Neural crest cell (in vitro differentiated cells): ENCODE measurements around the gene PLA2R1. TPM values are rescaled to one million over a fixed set of nuclear protein-coding genes. Genes with fewer than 3 reads are reported as not detected.

Source experiments
- DNase-seq: peaks from one replicate; pipeline ENCODE4 v3.0.0; 2021; ENCODE audit warnings: low read depth, mixed read lengths, low spot score
- H3K27ac Mint-ChIP-seq: one replicate; pipeline ENCODE4 v1.8.0; 2021; ENCODE audit warnings: mild to moderate bottlenecking, mixed read lengths; ENCODE audit not compliant: unreplicated experiment
- H3K27me3 Mint-ChIP-seq: 2 replicates; pipeline ENCODE4 v1.8.0; 2021; ENCODE audit warnings: low read depth, mild to moderate bottlenecking, mixed read lengths
- H3K36me3 Mint-ChIP-seq: 2 replicates; pipeline ENCODE4 v1.8.0; 2021; ENCODE audit warnings: low read depth, mild to moderate bottlenecking, mixed read lengths
- H3K4me1 Mint-ChIP-seq: 2 replicates; pipeline ENCODE4 v1.8.0; 2021; ENCODE audit warnings: mixed read lengths
- H3K4me3 Mint-ChIP-seq: one replicate; pipeline ENCODE4 v1.8.0; 2021; ENCODE audit warnings: mild to moderate bottlenecking, mixed read lengths
- H3K9me3 Mint-ChIP-seq: 2 replicates; pipeline ENCODE4 v1.8.0; 2021; ENCODE audit warnings: mixed read lengths
- total RNA-seq: library from RNA; stranded (reverse); gene quantifications from 2 replicates; pipeline ENCODE4 v1.2.1, GENCODE V29; 2021
- TF ChIP-seq, protein P1 (sequence below): fragments of 200-600 bp; sonication (generic); conservative IDR thresholded peaks from 2 replicates; pipeline ENCODE4 v1.5.0; 2021; ENCODE audit warnings: antibody characterized with exemption, mild to moderate bottlenecking

The PLA2R1 gene
- total RNA-seq, 1 donor from 2014 or later: 0.09 TPM

DNA sequence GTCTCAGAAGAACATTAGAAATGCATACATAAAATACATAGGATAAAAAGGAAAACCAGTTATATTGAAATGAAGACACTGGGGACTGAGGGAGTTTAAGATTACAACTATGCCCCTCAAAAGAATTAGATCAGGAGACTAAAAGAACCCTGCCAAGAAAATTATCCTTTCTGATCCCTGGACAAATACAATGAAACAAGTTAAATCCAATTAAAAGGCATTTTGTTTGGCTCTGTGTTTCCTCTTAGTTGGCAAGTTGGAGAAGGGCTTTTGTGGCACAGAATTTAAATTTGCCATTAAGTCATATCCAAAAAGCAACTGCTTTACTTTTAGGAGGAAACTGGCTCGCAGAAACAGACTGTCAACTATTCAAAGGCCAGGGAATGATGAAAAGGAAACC lies 165.3 kb downstream of the PLA2R1 start:
- TF ChIP-seq, protein P1, sequence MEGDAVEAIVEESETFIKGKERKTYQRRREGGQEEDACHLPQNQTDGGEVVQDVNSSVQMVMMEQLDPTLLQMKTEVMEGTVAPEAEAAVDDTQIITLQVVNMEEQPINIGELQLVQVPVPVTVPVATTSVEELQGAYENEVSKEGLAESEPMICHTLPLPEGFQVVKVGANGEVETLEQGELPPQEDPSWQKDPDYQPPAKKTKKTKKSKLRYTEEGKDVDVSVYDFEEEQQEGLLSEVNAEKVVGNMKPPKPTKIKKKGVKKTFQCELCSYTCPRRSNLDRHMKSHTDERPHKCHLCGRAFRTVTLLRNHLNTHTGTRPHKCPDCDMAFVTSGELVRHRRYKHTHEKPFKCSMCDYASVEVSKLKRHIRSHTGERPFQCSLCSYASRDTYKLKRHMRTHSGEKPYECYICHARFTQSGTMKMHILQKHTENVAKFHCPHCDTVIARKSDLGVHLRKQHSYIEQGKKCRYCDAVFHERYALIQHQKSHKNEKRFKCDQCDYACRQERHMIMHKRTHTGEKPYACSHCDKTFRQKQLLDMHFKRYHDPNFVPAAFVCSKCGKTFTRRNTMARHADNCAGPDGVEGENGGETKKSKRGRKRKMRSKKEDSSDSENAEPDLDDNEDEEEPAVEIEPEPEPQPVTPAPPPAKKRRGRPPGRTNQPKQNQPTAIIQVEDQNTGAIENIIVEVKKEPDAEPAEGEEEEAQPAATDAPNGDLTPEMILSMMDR: no peak
- Mint-ChIP-seq H3K36me3 (no peaks in the 10 kb centered on the region), H3K4me1 (no peaks in the 10 kb centered on the region), H3K4me3 (no peak overlapping the region), H3K27ac (no peak overlapping the region), H3K27me3 (peaks cover 16% of the 10 kb centered on the region), H3K9me3 (no peaks in the 10 kb centered on the region)
- DNase-seq: no peak

DNA sequence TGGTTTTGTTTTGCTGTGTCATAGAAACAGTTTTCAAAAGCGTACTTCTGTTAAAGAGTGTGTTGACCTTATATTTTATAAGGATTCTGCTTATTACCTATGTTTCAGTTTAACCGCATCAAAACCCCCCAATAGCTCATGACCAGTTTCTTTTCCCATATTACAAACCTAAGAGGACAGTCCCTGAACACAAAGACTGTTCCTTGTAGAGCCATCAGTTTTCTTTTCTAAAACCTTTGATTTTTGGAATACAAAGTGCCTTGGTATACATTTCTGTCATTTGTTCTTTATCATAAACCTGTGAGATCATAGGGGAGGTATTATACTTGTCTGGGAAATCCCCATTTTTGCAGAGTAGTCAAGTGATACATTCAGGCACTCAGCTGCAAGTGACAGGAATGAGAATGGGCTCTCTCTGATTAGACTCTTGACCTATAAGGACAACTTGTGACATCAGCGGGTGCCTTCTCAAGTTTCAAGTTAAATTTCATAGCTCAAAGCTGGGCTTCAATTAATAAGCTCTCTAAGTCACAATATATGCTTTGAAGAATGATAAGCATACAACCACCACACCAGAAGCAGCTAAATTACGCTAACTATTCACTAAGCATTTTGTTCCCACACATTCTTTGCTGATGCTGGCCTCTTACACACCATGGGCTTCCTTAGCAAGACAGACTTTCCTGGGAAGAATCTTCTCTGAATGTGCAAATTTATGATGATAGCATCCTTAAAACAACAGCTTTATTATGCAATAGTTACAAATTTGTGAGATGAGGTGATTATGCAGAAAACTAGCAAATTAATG lies 167.0 kb downstream of the PLA2R1 start:
- Mint-ChIP-seq H3K9me3 (no peaks in the 10 kb centered on the region), H3K27me3 (peaks cover 5% of the 10 kb centered on the region), H3K4me1 (no peaks in the 10 kb centered on the region), H3K36me3 (no peaks in the 10 kb centered on the region), H3K27ac (no peak overlapping the region), H3K4me3 (no peak overlapping the region)
- TF ChIP-seq, protein P1: no peak
- DNase-seq: no peak

GRCh38 chr2:159894145-159894838 lies 168.1 kb downstream of the PLA2R1 start:
- Mint-ChIP-seq H3K27me3 (peaks cover 3% of the 10 kb centered on the region), H3K9me3 (no peaks in the 10 kb centered on the region), H3K36me3 (no peaks in the 10 kb centered on the region), H3K4me1 (no peaks in the 10 kb centered on the region), H3K27ac (no peak overlapping the region), H3K4me3 (no peak overlapping the region)
- TF ChIP-seq, protein P1: no peak
- DNase-seq: no peak

GRCh38 chr2:159892990-159893810 lies 169.2 kb downstream of the PLA2R1 start:
- TF ChIP-seq, protein P1: no peak
- H3K4me3 Mint-ChIP-seq: no peak overlapping the region
- no peaks in the 10 kb centered on the region for H3K9me3 Mint-ChIP-seq
- H3K4me1 Mint-ChIP-seq: no peaks in the 10 kb centered on the region
- no peak for DNase-seq
- H3K27ac Mint-ChIP-seq: no peak overlapping the region
- no peaks in the 10 kb centered on the region for H3K36me3 Mint-ChIP-seq
- H3K27me3 Mint-ChIP-seq: peaks cover under 1% of the 10 kb centered on the region

DNA sequence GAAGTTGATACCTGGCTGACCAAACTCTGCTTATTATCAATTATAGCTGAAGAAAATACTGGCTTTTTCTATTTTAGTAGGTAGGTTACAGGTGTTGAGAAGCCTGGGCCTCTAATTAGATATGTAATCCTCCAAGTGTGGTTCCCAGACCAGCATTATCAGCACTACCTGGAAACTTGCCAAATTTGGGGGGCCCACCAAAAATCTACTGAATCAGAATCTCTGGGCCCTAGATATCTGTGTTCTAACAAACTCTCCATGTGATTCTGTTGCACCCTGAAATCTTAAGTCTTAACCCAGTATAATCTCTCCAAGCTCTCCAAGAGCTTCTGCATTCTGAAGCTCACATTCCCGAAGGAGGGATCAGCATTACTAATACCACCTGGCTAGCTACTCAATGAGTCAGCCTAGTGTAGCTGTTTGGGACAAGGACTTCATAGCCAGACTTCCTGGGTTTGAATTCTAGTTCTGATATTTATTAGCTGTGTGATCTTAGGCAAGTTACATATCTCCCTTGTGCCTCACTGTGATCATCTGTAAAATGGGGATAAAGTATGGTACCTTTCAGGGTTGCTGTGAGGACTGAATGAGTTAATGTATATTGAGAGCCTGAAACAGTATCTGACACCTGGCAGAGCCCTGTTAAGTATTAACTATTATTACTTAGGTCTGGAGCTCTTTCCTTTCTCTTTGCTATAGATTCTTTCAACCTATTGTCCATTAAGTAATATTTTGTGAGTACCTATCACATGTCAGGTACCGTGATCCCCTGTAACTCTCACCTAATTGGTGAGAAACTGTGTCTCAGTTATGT lies 170.3 kb downstream of the PLA2R1 start:
- TF ChIP-seq, protein P1: no peak
- Mint-ChIP-seq H3K27ac (no peak overlapping the region), H3K4me3 (no peak overlapping the region), H3K9me3 (no peaks in the 10 kb centered on the region), H3K36me3 (no peaks in the 10 kb centered on the region), H3K4me1 (no peaks in the 10 kb centered on the region), H3K27me3 (no peaks in the 10 kb centered on the region)
- DNase-seq: no peak
